Right lobe of liver (tissue), 6 donors: ENCODE measurements around the gene UHMK1. TPM values are rescaled to one million over a fixed set of nuclear protein-coding genes. Genes with fewer than 3 reads are reported as not detected.

Source experiments
- ATAC-seq, 4 donors: fragments of 200-7000 bp; cut with Tn5 transposase; one replicate each; pipeline ENCODE4 v1.9.1; 2020; ENCODE audit warnings: mild to moderate bottlenecking in 4 of 4, moderate library complexity in 4 of 4
- DNase-seq, 3 donors: peaks; one replicate each; pipeline ENCODE4 v3.0.0-alpha.2; 2020
- H3K27ac ChIP-seq, 3 donors: fragments of 200-600 bp; one replicate each; pipeline ENCODE4 v1.8.0; 2022
- H3K27me3 ChIP-seq, 2 donors: fragments of 200-600 bp; one replicate each; pipeline ENCODE4 v1.8.0; 2022
- H3K36me3 ChIP-seq, 4 donors: fragments of 200-600 bp; sonication (generic) in 1 of 4; one replicate each; pipeline versions ENCODE4 v1.5.1 to v1.8.0; 2017 to 2022; ENCODE audit warnings: control low read depth in 1 of 4
- H3K4me1 ChIP-seq, 4 donors: fragments of 200-600 bp; sonication (generic) in 1 of 4; one replicate each; pipeline versions ENCODE4 v1.5.1 to v1.8.0; 2017 to 2022; ENCODE audit warnings: control low read depth in 1 of 4
- H3K4me3 ChIP-seq, 3 donors: fragments of 200-600 bp; one replicate each; pipeline ENCODE4 v1.8.0; 2022
- H3K9me3 ChIP-seq, 4 donors: fragments of 200-600 bp; sonication (generic) in 1 of 4; one replicate each; pipeline versions ENCODE4 v1.5.1 to v1.8.0; 2017 to 2022; ENCODE audit warnings: control low read depth in 1 of 4
- CTCF ChIP-seq, 4 donors: fragments of 200-600 bp in 3 of 4; fragments of 450-650 bp in 1 of 4; IDR thresholded peaks; one replicate each; pipeline versions ENCODE4 v1.5.1 to v1.8.0; 2016 to 2022; ENCODE audit warnings: antibody characterized with exemption in 4 of 4, mild to moderate bottlenecking in 2 of 4
- POLR2A ChIP-seq: fragments of 450-650 bp; IDR thresholded peaks from one replicate; pipeline ENCODE4 v1.6.1; 2017; ENCODE audit warnings: antibody characterized with exemption, mild to moderate bottlenecking
- WGBS: methylation state at CpG from one replicate; pipeline ENCODE4 v1.1.6; 2018; ENCODE audit warnings: low coverage, low lambda C conversion rate; ENCODE audit not compliant: insufficient coverage; ENCODE audit errors: missing lambda C conversion rate; 5-methylcytosine and 5-hydroxymethylcytosine counted together
- intact Hi-C, 2 donors: fragments of 100-400 bp; cut with DNase I; formaldehyde crosslinking; loops; one replicate each; pipeline versions ENCODE4 v1.11.2 to v1.14.1; 2022
- total RNA-seq, 6 experiments: library from RNA; depleted of rRNA in 2 of 6; stranded (reverse); fragments of >200 nt in 2 of 6; fragmentation: NEBNext Ultra II Directional in 3 of 6; extraction: Animal tissue kit (Norgen Biotek cat#: 25700) in 3 of 6; gene quantifications; one replicate each; pipeline versions ENCODE4 v1.1.0 to v1.2.4, GENCODE V29; 2016 to 2023
- donor health status: DM: no; HTN: yes; CAD: no.
- donor health status: DM: no; HTN: no; CAD: no.
- donor health status: DM: no; HTN: no; CAD: no.
- donor health status: DM: no; HTN: yes; CAD: no.
- donor health status: DM: no; HTN: yes; CAD: no.

The UHMK1 gene
- total RNA-seq, 6 experiments from 2014 or later: 28.8 to 51.6 (median 38.4) TPM

- H3K27ac ChIP-seq: peak overlapping the region in 1 of 3 donors; percentile 4
- 41% methylated on average over 5 of the region's 5 CpGs for WGBS
- peaks cover 0 to 44% (median 12%) of the 10 kb centered on the region in 4 donors for H3K4me1 ChIP-seq
Observed at GRCh38 chr1:162564762-162565218, 67.2 kb downstream of the UHMK1 start.

GRCh38 chr1:162565460-162565859, 67.8 kb downstream of the UHMK1 start:
- ATAC-seq: no peak
- TF ChIP-seq CTCF (IDR thresholded peaks at IDR 0.05) (no peak), POLR2A (no peak)

More at GRCh38 chr1:162564762-162565218, 67.2 kb downstream of the UHMK1 start:
- H3K9me3 ChIP-seq: no peaks in the 10 kb centered on the region
- DNase-seq (no peak), ATAC-seq (no peak)
- H3K27me3 ChIP-seq: no peaks in the 10 kb centered on the region
- TF ChIP-seq POLR2A: no peak
- TF ChIP-seq CTCF (IDR thresholded peaks at IDR 0.05): no peak
- intact Hi-C loops: no loop called here
- H3K36me3 ChIP-seq: peaks cover 0 to 23% (median 3%) of the 10 kb centered on the region in 4 donors
- H3K4me3 ChIP-seq: no peak overlapping the region

GRCh38 chr1:162566870-162567269, 69.3 kb downstream of the UHMK1 start:
- H3K27ac ChIP-seq: peak overlapping the region in 1 of 3 donors; percentile 24
- WGBS: 33% methylated on average over 1 of the region's 1 CpG
- TF ChIP-seq POLR2A (no peak), CTCF (IDR thresholded peaks at IDR 0.05) (no peak)

More at GRCh38 chr1:162565460-162565859, 67.8 kb downstream of the UHMK1 start:
- H3K36me3 ChIP-seq: peaks cover 0 to 23% (median 3%) of the 10 kb centered on the region in 4 donors
- H3K4me3 ChIP-seq: no peak overlapping the region
- peaks cover 0 to 38% (median 10%) of the 10 kb centered on the region in 4 donors for H3K4me1 ChIP-seq
- H3K27me3 ChIP-seq: no peaks in the 10 kb centered on the region
- H3K9me3 ChIP-seq: no peaks in the 10 kb centered on the region
- intact Hi-C loops: no loop called here
- DNase-seq: no peak
- peak overlapping the region in 1 of 3 donors; percentile 4 for H3K27ac ChIP-seq

GRCh38 chr1:162568802-162569201, 71.2 kb downstream of the UHMK1 start:
- intact Hi-C loops: no loop called here

More at GRCh38 chr1:162566870-162567269, 69.3 kb downstream of the UHMK1 start:
- Histone ChIP-seq H3K4me3 (no peak overlapping the region), H3K9me3 (no peaks in the 10 kb centered on the region), H3K4me1 (peaks cover 0 to 51% (median 10%) of the 10 kb centered on the region in 4 donors), H3K36me3 (peaks cover 0 to 23% (median 3%) of the 10 kb centered on the region in 4 donors), H3K27me3 (no peaks in the 10 kb centered on the region)
- intact Hi-C loops: no loop called here
- ATAC-seq (peak in 1 of 4 donors; percentile 11), DNase-seq (no peak)

More at GRCh38 chr1:162568802-162569201, 71.2 kb downstream of the UHMK1 start:
- DNase-seq (no peak), ATAC-seq (no peak)
- TF ChIP-seq CTCF (IDR thresholded peaks at IDR 0.05) (no peak), POLR2A (no peak)
- Histone ChIP-seq H3K4me3 (no peak overlapping the region), H3K36me3 (peaks cover 0 to 23% (median 3%) of the 10 kb centered on the region in 4 donors), H3K9me3 (no peaks in the 10 kb centered on the region), H3K27me3 (no peaks in the 10 kb centered on the region), H3K4me1 (peaks cover 0 to 48% (median 6%) of the 10 kb centered on the region in 4 donors), H3K27ac (no peak overlapping the region)
- 64% methylated on average over 4 of the region's 4 CpGs for WGBS
